ENCODE data around the gene SLC2A1. TPM values are rescaled to one million over a fixed set of nuclear protein-coding genes. Genes with fewer than 3 reads are reported as not detected.

SLC2A1 gene
- total and polyA plus RNA-seq, 2 of the 13 experiments (the other 11 are each of a cell fraction or from before 2014, with no cell fraction given) = 125 to 423 TPM

DNA sequence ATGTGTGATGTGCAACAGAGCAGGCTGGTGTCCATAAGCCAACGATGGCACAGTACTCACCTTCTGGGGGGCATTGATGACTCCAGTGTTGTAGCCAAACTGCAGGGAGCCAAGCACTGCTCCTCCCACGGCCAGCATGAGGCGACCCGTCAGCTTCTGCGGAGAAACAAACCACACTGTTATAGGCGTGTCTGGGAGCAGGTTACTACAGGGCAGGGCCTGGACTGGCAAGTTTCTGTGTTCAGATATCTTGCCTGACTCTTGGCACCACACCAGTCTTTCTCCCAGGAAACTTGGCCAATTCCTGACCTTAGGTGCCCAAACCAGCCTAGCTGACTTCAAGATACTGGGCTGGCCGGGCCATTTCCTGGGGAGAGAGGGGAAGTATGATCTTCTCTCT, 15.5 kb downstream of the SLC2A1 start:
- Histone ChIP-seq H3K9ac (ENCODE audit: insufficient read depth, low read depth, low read length) (no peak overlapping the region), H3K9me3 (ENCODE audit: low read length) (no peaks in the 10 kb centered on the region), H3K27ac (ENCODE audit: extremely low read length, insufficient read depth, low read length) (no peak overlapping the region), H3K79me2 (ENCODE audit: insufficient read depth, low read length) (peaks cover 99% of the 10 kb centered on the region), H3K4me2 (ENCODE audit: low read depth, low read length) (no peak overlapping the region), H3K27me3 (ENCODE audit: control insufficient read depth in 1 of 2, insufficient read depth in 2 of 2, low read length in 2 of 2) (no peaks in the 10 kb centered on the region), H3K4me1 (ENCODE audit: insufficient read depth, low read length) (peaks cover 100% of the 10 kb centered on the region), H3K36me3 (replicated peaks in 1 of 2; ENCODE audit: control insufficient read depth in 1 of 2, insufficient read depth in 2 of 2, low read length in 2 of 2) (peaks cover 61 to 93% of the 10 kb centered on the region in 2 experiments), H3K4me3 (replicated peaks in 1 of 3; ENCODE audit: insufficient read depth in 1 of 3, low read depth in 2 of 3, low read length in 3 of 3) (no peak overlapping the region), H2AFZ (ENCODE audit: low read length) (no peak overlapping the region), H4K20me1 (ENCODE audit: insufficient read depth, low read length) (peaks cover 98% of the 10 kb centered on the region)
- ATAC-seq = no peak
- CTCF ChIA-PET (ENCODE audit: low intra/inter-chr PET ratio, low total read pairs) = no interaction called here
- no TSS peak for BruUV-seq (replicated peaks)
- DNase-seq (ENCODE audit: low spot score) = no peak
- WGBS (ENCODE audit: low lambda C conversion rate) = no CpG with 5 or more reads among the region's 7 CpGs
- no peak for FAIRE-seq
- in situ Hi-C loops (cut with HindIII; ENCODE audit: extremely low pct_ligation_motif_present, low pct_unique_long_range_greater_than_20kb) (no loop called here), intact Hi-C loops (cut with micrococcal nuclease; ENCODE audit: unreplicated experiment) (no loop called here)
- POLR2A ChIA-PET = no interaction called here
- TF ChIP-seq SMAD1 (CRISPR knock-in tag; IDR thresholded peaks at IDR 0.05; ENCODE audit: borderline replicate concordance, low read depth) (no peak), MBNL3 (CRISPR knock-in tag; conservative IDR thresholded peaks at IDR 0.05) (no peak), ZNF652 (CRISPR knock-in tag; IDR thresholded peaks at IDR 0.05; ENCODE audit: borderline replicate concordance, low read depth) (no peak), FIP1L1 (IDR thresholded peaks at IDR 0.05; ENCODE audit: borderline replicate concordance, insufficient read depth, low read depth, low read length) (no peak), BRCA1 (CRISPR knock-in tag; IDR thresholded peaks at IDR 0.05) (no peak), PAX8 (CRISPR knock-in tag; IDR thresholded peaks at IDR 0.05; ENCODE audit: borderline replicate concordance) (no peak), EED (CRISPR knock-in tag; IDR thresholded peaks at IDR 0.05) (no peak), HOXA3 (CRISPR knock-in tag; IDR thresholded peaks at IDR 0.05) (no peak), ZNF468 (CRISPR knock-in tag; IDR thresholded peaks at IDR 0.05) (no peak), SMARCC2 (IDR thresholded peaks at IDR 0.05) (no peak), PHB2 (IDR thresholded peaks at IDR 0.05; ENCODE audit: partially characterized antibody) (no peak), XBP1 (CRISPR knock-in tag; IDR thresholded peaks at IDR 0.05) (no peak), ASH2L (IDR thresholded peaks at IDR 0.05; ENCODE audit: insufficient read length, low read depth, low read length) (no peak), SNAI1 (CRISPR knock-in tag; IDR thresholded peaks at IDR 0.05; ENCODE audit: borderline replicate concordance) (no peak), FOXP1 (IDR thresholded peaks at IDR 0.05) (no peak), FOXP1 (CRISPR knock-in tag; IDR thresholded peaks at IDR 0.05) (no peak), ZNF350 (CRISPR knock-in tag; IDR thresholded peaks at IDR 0.05; ENCODE audit: borderline replicate concordance, low read depth) (no peak), RBFOX2 (IDR thresholded peaks at IDR 0.05; ENCODE audit: low read depth, low read length) (0 out of 2 replicates have a peak, but pooled peaks have one; percentile 20), FLYWCH1 (CRISPR knock-in tag; IDR thresholded peaks at IDR 0.05) (no peak), POLR2AphosphoS5 (IDR thresholded peaks at IDR 0.05; ENCODE audit: low read depth, low read length) (0 out of 2 replicates have a peak, but pooled peaks have one; percentile 1), ZNF446 (CRISPR knock-in tag; IDR thresholded peaks at IDR 0.05) (no peak), ZNF775 (CRISPR knock-in tag; IDR thresholded peaks at IDR 0.05; ENCODE audit: borderline replicate concordance) (no peak), ZNF556 (CRISPR knock-in tag; IDR thresholded peaks at IDR 0.05; ENCODE audit: borderline replicate concordance) (no peak)
- TF ChIP-seq, protein P1, sequence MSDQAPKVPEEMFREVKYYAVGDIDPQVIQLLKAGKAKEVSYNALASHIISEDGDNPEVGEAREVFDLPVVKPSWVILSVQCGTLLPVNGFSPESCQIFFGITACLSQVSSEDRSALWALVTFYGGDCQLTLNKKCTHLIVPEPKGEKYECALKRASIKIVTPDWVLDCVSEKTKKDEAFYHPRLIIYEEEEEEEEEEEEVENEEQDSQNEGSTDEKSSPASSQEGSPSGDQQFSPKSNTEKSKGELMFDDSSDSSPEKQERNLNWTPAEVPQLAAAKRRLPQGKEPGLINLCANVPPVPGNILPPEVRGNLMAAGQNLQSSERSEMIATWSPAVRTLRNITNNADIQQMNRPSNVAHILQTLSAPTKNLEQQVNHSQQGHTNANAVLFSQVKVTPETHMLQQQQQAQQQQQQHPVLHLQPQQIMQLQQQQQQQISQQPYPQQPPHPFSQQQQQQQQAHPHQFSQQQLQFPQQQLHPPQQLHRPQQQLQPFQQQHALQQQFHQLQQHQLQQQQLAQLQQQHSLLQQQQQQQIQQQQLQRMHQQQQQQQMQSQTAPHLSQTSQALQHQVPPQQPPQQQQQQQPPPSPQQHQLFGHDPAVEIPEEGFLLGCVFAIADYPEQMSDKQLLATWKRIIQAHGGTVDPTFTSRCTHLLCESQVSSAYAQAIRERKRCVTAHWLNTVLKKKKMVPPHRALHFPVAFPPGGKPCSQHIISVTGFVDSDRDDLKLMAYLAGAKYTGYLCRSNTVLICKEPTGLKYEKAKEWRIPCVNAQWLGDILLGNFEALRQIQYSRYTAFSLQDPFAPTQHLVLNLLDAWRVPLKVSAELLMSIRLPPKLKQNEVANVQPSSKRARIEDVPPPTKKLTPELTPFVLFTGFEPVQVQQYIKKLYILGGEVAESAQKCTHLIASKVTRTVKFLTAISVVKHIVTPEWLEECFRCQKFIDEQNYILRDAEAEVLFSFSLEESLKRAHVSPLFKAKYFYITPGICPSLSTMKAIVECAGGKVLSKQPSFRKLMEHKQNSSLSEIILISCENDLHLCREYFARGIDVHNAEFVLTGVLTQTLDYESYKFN (CRISPR knock-in tag; conservative IDR thresholded peaks at IDR 0.05) = no peak
- TF ChIP-seq, protein P2, sequence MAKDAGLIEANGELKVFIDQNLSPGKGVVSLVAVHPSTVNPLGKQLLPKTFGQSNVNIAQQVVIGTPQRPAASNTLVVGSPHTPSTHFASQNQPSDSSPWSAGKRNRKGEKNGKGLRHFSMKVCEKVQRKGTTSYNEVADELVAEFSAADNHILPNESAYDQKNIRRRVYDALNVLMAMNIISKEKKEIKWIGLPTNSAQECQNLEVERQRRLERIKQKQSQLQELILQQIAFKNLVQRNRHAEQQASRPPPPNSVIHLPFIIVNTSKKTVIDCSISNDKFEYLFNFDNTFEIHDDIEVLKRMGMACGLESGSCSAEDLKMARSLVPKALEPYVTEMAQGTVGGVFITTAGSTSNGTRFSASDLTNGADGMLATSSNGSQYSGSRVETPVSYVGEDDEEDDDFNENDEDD (CRISPR knock-in tag; IDR thresholded peaks at IDR 0.05; ENCODE audit: borderline replicate concordance) = 0 out of 2 replicates have a peak, but pooled peaks have one; percentile 15
